ENCODE data around the gene ELMO1. TPM values are rescaled to one million over a fixed set of nuclear protein-coding genes. Genes with fewer than 3 reads are reported as not detected.

ELMO1 gene
- total and polyA plus RNA-seq, 2 of the 13 experiments (the other 11 are each of a cell fraction or from before 2014, with no cell fraction given), result 0.11 to 0.17 TPM

DNA sequence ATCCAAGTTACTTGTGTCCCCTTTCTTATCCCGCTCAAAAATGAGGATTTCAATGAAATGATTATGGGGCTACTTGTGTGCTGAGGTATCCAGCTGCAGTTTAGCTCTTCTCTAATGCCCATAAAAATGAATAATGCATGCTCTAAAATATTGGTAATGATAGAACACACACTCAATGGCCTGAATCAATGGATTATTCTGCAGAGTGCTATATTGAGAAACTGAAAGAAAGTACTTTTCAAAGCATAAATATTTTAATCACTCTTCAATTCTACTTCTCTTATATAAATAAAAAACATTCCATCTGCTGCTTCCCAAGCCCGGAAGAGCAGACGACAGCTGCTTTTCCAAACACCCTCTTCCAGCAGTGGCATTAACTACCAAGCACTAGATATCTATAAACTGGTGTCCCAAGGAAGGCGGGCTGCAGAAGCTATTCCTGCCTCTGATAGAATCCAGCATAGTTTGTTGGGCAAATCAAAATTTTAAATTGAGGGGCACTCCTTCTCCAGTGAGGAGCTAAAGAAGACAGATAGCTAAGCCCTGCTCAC lies 439.5 kb downstream of the ELMO1 start:
- CTCF ChIA-PET (ENCODE audit: low intra/inter-chr PET ratio, low total read pairs), result no interaction called here
- no peak for ATAC-seq
- H2AFZ ChIP-seq (ENCODE audit: low read length), result no peak overlapping the region
- in situ Hi-C loops (cut with HindIII; ENCODE audit: extremely low pct_ligation_motif_present, low pct_unique_long_range_greater_than_20kb), result no loop called here
- WGBS (ENCODE audit: low lambda C conversion rate), result 90% methylated on average over 4 of the region's 4 CpGs
- no peaks in the 10 kb centered on the region for H3K27me3 ChIP-seq (ENCODE audit: control insufficient read depth in 1 of 2, insufficient read depth in 2 of 2, low read length in 2 of 2)
- no peak overlapping the region for H3K4me3 ChIP-seq (replicated peaks in 1 of 3; ENCODE audit: insufficient read depth in 1 of 3, low read depth in 2 of 3, low read length in 3 of 3)
- no peak for FAIRE-seq
- no TSS peak for BruUV-seq (replicated peaks)
- no peaks in the 10 kb centered on the region for H3K36me3 ChIP-seq (replicated peaks in 1 of 2; ENCODE audit: control insufficient read depth in 1 of 2, insufficient read depth in 2 of 2, low read length in 2 of 2)
- DNase-seq (ENCODE audit: low spot score), result no peak
- H3K4me1 ChIP-seq (ENCODE audit: insufficient read depth, low read length), result peaks cover 25% of the 10 kb centered on the region
- no peaks in the 10 kb centered on the region for H3K79me2 ChIP-seq (ENCODE audit: insufficient read depth, low read length)
- H3K4me2 ChIP-seq (ENCODE audit: low read depth, low read length), result no peak overlapping the region
- H4K20me1 ChIP-seq (ENCODE audit: insufficient read depth, low read length), result no peaks in the 10 kb centered on the region
- H3K9me3 ChIP-seq (ENCODE audit: low read length), result no peaks in the 10 kb centered on the region
- H3K27ac ChIP-seq (ENCODE audit: extremely low read length, insufficient read depth, low read length), result no peak overlapping the region
- intact Hi-C loops (cut with micrococcal nuclease; ENCODE audit: unreplicated experiment), result no loop called here
- H3K9ac ChIP-seq (ENCODE audit: insufficient read depth, low read depth, low read length), result no peak overlapping the region
- POLR2A ChIA-PET, result no interaction called here
- TF ChIP-seq, protein P1, sequence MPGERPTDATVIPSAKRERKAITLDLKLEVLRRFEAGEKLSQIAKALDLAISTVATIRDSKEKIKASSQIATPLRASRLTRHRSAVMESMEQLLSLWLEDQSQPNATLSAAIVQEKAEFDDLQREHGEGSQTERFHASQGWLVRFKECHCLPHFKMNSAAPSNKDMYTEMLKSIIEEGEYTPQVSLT (CRISPR knock-in tag; IDR thresholded peaks at IDR 0.05; ENCODE audit: borderline replicate concordance, low read depth), result no peak
- no peak for TF ChIP-seq ZNF879 (CRISPR knock-in tag; IDR thresholded peaks at IDR 0.05)
- TF ChIP-seq CHCHD3 (CRISPR knock-in tag; IDR thresholded peaks at IDR 0.05), result no peak
- TF ChIP-seq ZSCAN9 (CRISPR knock-in tag; IDR thresholded peaks at IDR 0.05; ENCODE audit: borderline replicate concordance), result no peak
- TF ChIP-seq, protein P2, sequence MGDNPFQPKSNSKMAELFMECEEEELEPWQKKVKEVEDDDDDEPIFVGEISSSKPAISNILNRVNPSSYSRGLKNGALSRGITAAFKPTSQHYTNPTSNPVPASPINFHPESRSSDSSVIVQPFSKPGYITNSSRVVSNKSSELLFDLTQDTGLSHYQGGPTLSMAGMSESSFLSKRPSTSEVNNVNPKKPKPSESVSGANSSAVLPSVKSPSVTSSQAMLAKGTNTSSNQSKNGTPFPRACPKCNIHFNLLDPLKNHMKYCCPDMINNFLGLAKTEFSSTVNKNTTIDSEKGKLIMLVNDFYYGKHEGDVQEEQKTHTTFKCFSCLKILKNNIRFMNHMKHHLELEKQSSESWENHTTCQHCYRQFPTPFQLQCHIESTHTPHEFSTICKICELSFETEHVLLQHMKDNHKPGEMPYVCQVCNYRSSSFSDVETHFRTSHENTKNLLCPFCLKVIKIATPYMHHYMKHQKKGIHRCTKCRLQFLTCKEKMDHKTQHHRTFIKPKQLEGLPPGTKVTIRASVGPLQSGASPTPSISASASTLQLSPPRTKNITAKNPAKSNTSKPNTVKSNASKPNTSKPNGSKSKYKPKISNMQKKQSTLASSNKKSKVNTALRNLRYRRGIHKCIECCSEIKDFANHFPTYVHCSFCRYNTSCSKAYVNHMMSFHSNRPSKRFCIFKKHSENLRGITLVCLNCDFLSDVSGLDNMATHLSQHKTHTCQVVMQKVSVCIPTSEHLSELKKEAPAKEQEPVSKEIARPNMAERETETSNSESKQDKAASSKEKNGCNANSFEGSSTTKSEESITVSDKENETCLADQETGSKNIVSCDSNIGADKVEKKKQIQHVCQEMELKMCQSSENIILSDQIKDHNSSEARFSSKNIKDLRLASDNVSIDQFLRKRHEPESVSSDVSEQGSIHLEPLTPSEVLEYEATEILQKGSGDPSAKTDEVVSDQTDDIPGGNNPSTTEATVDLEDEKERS (CRISPR knock-in tag; IDR thresholded peaks at IDR 0.05), result no peak
- no peak for TF ChIP-seq NCOR1 (IDR thresholded peaks at IDR 0.05; ENCODE audit: borderline replicate concordance, low read length)
- no peak for TF ChIP-seq ZNF225 (CRISPR knock-in tag; IDR thresholded peaks at IDR 0.05)
- TF ChIP-seq MYNN (CRISPR knock-in tag; IDR thresholded peaks at IDR 0.05; ENCODE audit: low read depth), result no peak
- TF ChIP-seq, protein P3, sequence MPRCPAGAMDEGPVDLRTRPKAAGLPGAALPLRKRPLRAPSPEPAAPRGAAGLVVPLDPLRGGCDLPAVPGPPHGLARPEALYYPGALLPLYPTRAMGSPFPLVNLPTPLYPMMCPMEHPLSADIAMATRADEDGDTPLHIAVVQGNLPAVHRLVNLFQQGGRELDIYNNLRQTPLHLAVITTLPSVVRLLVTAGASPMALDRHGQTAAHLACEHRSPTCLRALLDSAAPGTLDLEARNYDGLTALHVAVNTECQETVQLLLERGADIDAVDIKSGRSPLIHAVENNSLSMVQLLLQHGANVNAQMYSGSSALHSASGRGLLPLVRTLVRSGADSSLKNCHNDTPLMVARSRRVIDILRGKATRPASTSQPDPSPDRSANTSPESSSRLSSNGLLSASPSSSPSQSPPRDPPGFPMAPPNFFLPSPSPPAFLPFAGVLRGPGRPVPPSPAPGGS (CRISPR knock-in tag; IDR thresholded peaks at IDR 0.05), result no peak
- no peak for TF ChIP-seq ZNF367 (CRISPR knock-in tag; IDR thresholded peaks at IDR 0.05; ENCODE audit: borderline replicate concordance)
- TF ChIP-seq, protein P4, sequence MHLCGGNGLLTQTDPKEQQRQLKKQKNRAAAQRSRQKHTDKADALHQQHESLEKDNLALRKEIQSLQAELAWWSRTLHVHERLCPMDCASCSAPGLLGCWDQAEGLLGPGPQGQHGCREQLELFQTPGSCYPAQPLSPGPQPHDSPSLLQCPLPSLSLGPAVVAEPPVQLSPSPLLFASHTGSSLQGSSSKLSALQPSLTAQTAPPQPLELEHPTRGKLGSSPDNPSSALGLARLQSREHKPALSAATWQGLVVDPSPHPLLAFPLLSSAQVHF (CRISPR knock-in tag; IDR thresholded peaks at IDR 0.05), result no peak
- TF ChIP-seq, protein P5, sequence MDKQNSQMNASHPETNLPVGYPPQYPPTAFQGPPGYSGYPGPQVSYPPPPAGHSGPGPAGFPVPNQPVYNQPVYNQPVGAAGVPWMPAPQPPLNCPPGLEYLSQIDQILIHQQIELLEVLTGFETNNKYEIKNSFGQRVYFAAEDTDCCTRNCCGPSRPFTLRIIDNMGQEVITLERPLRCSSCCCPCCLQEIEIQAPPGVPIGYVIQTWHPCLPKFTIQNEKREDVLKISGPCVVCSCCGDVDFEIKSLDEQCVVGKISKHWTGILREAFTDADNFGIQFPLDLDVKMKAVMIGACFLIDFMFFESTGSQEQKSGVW (CRISPR knock-in tag; IDR thresholded peaks at IDR 0.05; ENCODE audit: borderline replicate concordance), result no peak
- no peak for TF ChIP-seq HDAC1 (CRISPR knock-in tag; IDR thresholded peaks at IDR 0.05)

All from HepG2 (cell line).